ENCODE measurements around the gene TNS1.
A peak's percentile ranks its signal among the peaks of the same experiment; 100 is the strongest.

TNS1 gene

GRCh38 chr2:217868265-217868892 is 134.4 kb downstream of the TNS1 start:
- TF ChIP-seq, protein P1, sequence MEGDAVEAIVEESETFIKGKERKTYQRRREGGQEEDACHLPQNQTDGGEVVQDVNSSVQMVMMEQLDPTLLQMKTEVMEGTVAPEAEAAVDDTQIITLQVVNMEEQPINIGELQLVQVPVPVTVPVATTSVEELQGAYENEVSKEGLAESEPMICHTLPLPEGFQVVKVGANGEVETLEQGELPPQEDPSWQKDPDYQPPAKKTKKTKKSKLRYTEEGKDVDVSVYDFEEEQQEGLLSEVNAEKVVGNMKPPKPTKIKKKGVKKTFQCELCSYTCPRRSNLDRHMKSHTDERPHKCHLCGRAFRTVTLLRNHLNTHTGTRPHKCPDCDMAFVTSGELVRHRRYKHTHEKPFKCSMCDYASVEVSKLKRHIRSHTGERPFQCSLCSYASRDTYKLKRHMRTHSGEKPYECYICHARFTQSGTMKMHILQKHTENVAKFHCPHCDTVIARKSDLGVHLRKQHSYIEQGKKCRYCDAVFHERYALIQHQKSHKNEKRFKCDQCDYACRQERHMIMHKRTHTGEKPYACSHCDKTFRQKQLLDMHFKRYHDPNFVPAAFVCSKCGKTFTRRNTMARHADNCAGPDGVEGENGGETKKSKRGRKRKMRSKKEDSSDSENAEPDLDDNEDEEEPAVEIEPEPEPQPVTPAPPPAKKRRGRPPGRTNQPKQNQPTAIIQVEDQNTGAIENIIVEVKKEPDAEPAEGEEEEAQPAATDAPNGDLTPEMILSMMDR (conservative IDR thresholded peaks at IDR 0.05; ENCODE audit: low read length), result no peak
- no peak for TF ChIP-seq EZH2phosphoT487 (IDR thresholded peaks at IDR 0.05; ENCODE audit: borderline replicate concordance)
- H3K4me1 ChIP-seq (ENCODE audit: insufficient read depth, low read length, poor library complexity, severe bottlenecking), result peaks cover 20% of the 10 kb centered on the region

DNA sequence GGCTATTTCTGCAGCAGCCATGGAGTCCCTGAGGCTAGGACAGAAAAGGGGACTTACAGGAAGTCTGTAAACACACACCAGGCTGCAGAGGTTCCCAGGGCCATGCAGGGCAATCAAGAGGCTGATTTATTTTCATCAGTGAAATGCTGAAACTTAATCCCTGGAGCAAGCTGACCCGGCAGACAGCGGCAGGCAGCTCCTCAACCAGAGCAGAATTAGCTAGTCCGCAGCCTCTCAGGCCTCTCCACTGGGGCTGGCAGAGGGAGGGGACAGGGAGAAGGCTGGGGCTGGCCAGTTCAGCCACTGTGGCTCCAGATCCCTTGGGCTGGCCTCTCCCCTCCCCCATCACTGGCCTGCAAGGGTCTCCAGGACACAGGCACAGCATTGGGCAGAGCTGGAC is 136.3 kb downstream of the TNS1 start:
- Histone ChIP-seq H3F3A (ENCODE audit: low read depth) (no peaks in the 10 kb centered on the region), H3K9ac (ENCODE audit: low read depth, low read length, poor library complexity, severe bottlenecking) (peak overlapping the region; percentile 24), H3K79me2 (ENCODE audit: insufficient read depth, low read length) (no peaks in the 10 kb centered on the region), H3K9me2 (replicated peaks; ENCODE audit: low read depth, low read length) (no peaks in the 10 kb centered on the region), H3K36me3 (ENCODE audit: insufficient read depth, low read length) (no peaks in the 10 kb centered on the region), H3K27me3 (ENCODE audit: insufficient read depth, low read length, poor library complexity, severe bottlenecking) (no peaks in the 10 kb centered on the region), H3K4me1 (ENCODE audit: insufficient read depth, low read length, poor library complexity, severe bottlenecking) (peaks cover 20% of the 10 kb centered on the region), H3K9me3 (ENCODE audit: insufficient read depth, low read depth, low read length) (no peaks in the 10 kb centered on the region), H3K4me3 (ENCODE audit: low read length, poor library complexity, severe bottlenecking) (no peak overlapping the region), H4K20me1 (ENCODE audit: insufficient read depth, low read length, poor library complexity, severe bottlenecking) (no peaks in the 10 kb centered on the region), H3K4me2 (ENCODE audit: low read depth, low read length, poor library complexity, severe bottlenecking) (no peak overlapping the region), H2AFZ (ENCODE audit: low read length) (no peak overlapping the region)
- TF ChIP-seq, protein P1 (conservative IDR thresholded peaks at IDR 0.05; ENCODE audit: low read length), result no peak
- no peak for TF ChIP-seq EZH2phosphoT487 (IDR thresholded peaks at IDR 0.05; ENCODE audit: borderline replicate concordance)

More at GRCh38 chr2:217868265-217868892, 134.4 kb downstream of the TNS1 start:
- Histone ChIP-seq H3K27me3 (ENCODE audit: insufficient read depth, low read length, poor library complexity, severe bottlenecking) (no peaks in the 10 kb centered on the region), H3K9ac (ENCODE audit: low read depth, low read length, poor library complexity, severe bottlenecking) (no peak overlapping the region), H2AFZ (ENCODE audit: low read length) (no peak overlapping the region), H3K4me2 (ENCODE audit: low read depth, low read length, poor library complexity, severe bottlenecking) (no peak overlapping the region), H4K20me1 (ENCODE audit: insufficient read depth, low read length, poor library complexity, severe bottlenecking) (no peaks in the 10 kb centered on the region), H3F3A (ENCODE audit: low read depth) (no peaks in the 10 kb centered on the region), H3K9me3 (ENCODE audit: insufficient read depth, low read depth, low read length) (no peaks in the 10 kb centered on the region), H3K36me3 (ENCODE audit: insufficient read depth, low read length) (no peaks in the 10 kb centered on the region), H3K4me3 (ENCODE audit: low read length, poor library complexity, severe bottlenecking) (no peak overlapping the region), H3K9me2 (replicated peaks; ENCODE audit: low read depth, low read length) (no peaks in the 10 kb centered on the region), H3K79me2 (ENCODE audit: insufficient read depth, low read length) (no peaks in the 10 kb centered on the region)

- Histone ChIP-seq H3K4me2 (ENCODE audit: low read depth, low read length, poor library complexity, severe bottlenecking) (peak overlapping the region; percentile 35), H3K9me3 (ENCODE audit: insufficient read depth, low read depth, low read length) (no peaks in the 10 kb centered on the region), H2AFZ (ENCODE audit: low read length) (0 out of 2 replicates have a peak overlapping the region, but pooled peaks have one; percentile 21), H3K27me3 (ENCODE audit: insufficient read depth, low read length, poor library complexity, severe bottlenecking) (no peaks in the 10 kb centered on the region), H3F3A (ENCODE audit: low read depth) (no peaks in the 10 kb centered on the region), H3K4me3 (ENCODE audit: low read length, poor library complexity, severe bottlenecking) (no peak overlapping the region), H3K9me2 (replicated peaks; ENCODE audit: low read depth, low read length) (no peaks in the 10 kb centered on the region), H3K79me2 (ENCODE audit: insufficient read depth, low read length) (no peaks in the 10 kb centered on the region), H3K36me3 (ENCODE audit: insufficient read depth, low read length) (no peaks in the 10 kb centered on the region), H4K20me1 (ENCODE audit: insufficient read depth, low read length, poor library complexity, severe bottlenecking) (no peaks in the 10 kb centered on the region), H3K4me1 (ENCODE audit: insufficient read depth, low read length, poor library complexity, severe bottlenecking) (peaks cover 20% of the 10 kb centered on the region), H3K9ac (ENCODE audit: low read depth, low read length, poor library complexity, severe bottlenecking) (peak overlapping the region; percentile 24)
- TF ChIP-seq, protein P1 (conservative IDR thresholded peaks at IDR 0.05; ENCODE audit: low read length), result no peak
- no peak for TF ChIP-seq EZH2phosphoT487 (IDR thresholded peaks at IDR 0.05; ENCODE audit: borderline replicate concordance)
These were observed 137.6 kb downstream of the TNS1 start for GRCh38 chr2:217864963-217865772.

All from Loucy (cell line).